Liver (tissue), 9 donors: ENCODE results near the gene TIMP1. TPM values are rescaled to one million over a fixed set of nuclear protein-coding genes. Genes with fewer than 3 reads are reported as not detected.

Source experiments
- DNase-seq: peaks from one replicate; pipeline ENCODE4 v3.0.0-alpha.2; 2017; ENCODE audit warnings: low spot score
- H3K27ac ChIP-seq, 2 donors: one replicate each; pipeline ENCODE4 v1.7.0; 2013; ENCODE audit warnings: inconsistent platforms in 2 of 2, low read length in 2 of 2, control low read depth in 1 of 2, low read depth in 1 of 2, mild to moderate bottlenecking in 1 of 2
- H3K27me3 ChIP-seq, 4 donors: one replicate each; pipeline versions ENCODE4 v1.6.1 to v1.7.0; 2013; ENCODE audit warnings: low read length in 3 of 4, inconsistent platforms in 1 of 4, mild to moderate bottlenecking in 1 of 4, moderate library complexity in 1 of 4; ENCODE audit not compliant: control insufficient read depth in 4 of 4, insufficient read depth in 4 of 4
- H3K36me3 ChIP-seq, 4 donors: one replicate each; pipeline versions ENCODE4 v1.6.1 to v1.7.0; 2013; ENCODE audit warnings: low read length in 3 of 4, mild to moderate bottlenecking in 3 of 4, low read depth in 1 of 4, moderate library complexity in 1 of 4; ENCODE audit not compliant: control insufficient read depth in 4 of 4, insufficient read depth in 3 of 4
- H3K4me1 ChIP-seq, 4 donors: one replicate each; pipeline versions ENCODE4 v1.6.1 to v1.7.0; 2013; ENCODE audit warnings: low read length in 3 of 4, mild to moderate bottlenecking in 3 of 4, moderate library complexity in 1 of 4; ENCODE audit not compliant: control insufficient read depth in 4 of 4, insufficient read depth in 4 of 4
- H3K4me3 ChIP-seq, 3 donors: one replicate each; pipeline versions ENCODE4 v1.6.1 to v1.7.0; 2013; ENCODE audit warnings: low read length in 3 of 3, control low read depth in 1 of 3, low read depth in 1 of 3, mild to moderate bottlenecking in 1 of 3
- H3K9ac ChIP-seq, 2 donors: one replicate each; pipeline ENCODE4 v1.7.0; 2013; ENCODE audit warnings: low read length in 2 of 2, mild to moderate bottlenecking in 2 of 2, moderate library complexity in 2 of 2, control low read depth in 1 of 2, low read depth in 1 of 2
- H3K9me3 ChIP-seq, 4 donors: one replicate each; pipeline versions ENCODE4 v1.6.1 to v1.7.0; 2013; ENCODE audit warnings: low read length in 3 of 4; ENCODE audit not compliant: control insufficient read depth in 4 of 4
- ATF3 ChIP-seq: IDR thresholded peaks from 2 replicates; pipeline ENCODE4 v1.6.1; 2016; ENCODE audit warnings: antibody characterized with exemption
- CTCF ChIP-seq: fragments of 150-350 bp; IDR thresholded peaks from 2 replicates; pipeline ENCODE4 v1.5.1; 2017; ENCODE audit warnings: improper control_type of control experiment, low read depth, low read length; ENCODE audit not compliant: missing input control
- EGR1 ChIP-seq, 2 donors: IDR thresholded peaks; 2 replicates each; pipeline ENCODE4 v1.6.1; 2016 to 2018; ENCODE audit warnings: antibody characterized with exemption in 2 of 2, low read depth in 2 of 2
- FOXA1 ChIP-seq: IDR thresholded peaks from 2 replicates; pipeline ENCODE4 v1.6.1; 2016; ENCODE audit warnings: antibody characterized with exemption
- FOXA2 ChIP-seq: IDR thresholded peaks from 2 replicates; pipeline ENCODE4 v1.6.1; 2016; ENCODE audit warnings: antibody characterized with exemption
- GABPA ChIP-seq, 2 donors: IDR thresholded peaks in 1 of 2; conservative IDR thresholded peaks in 1 of 2; 2 replicates each; pipeline ENCODE4 v1.6.1; 2016; ENCODE audit warnings: antibody characterized with exemption in 2 of 2, mild to moderate bottlenecking in 1 of 2, moderate library complexity in 1 of 2
- HNF4A ChIP-seq, 2 donors: conservative IDR thresholded peaks; 2 replicates each; pipeline ENCODE4 v1.6.1; 2016; ENCODE audit warnings: antibody characterized with exemption in 2 of 2, mild to moderate bottlenecking in 2 of 2
- HNF4G ChIP-seq: IDR thresholded peaks from 2 replicates; pipeline ENCODE4 v1.6.1; 2016; ENCODE audit warnings: antibody characterized with exemption
- JUND ChIP-seq, 2 donors: IDR thresholded peaks; 2 replicates each; pipeline ENCODE4 v1.6.1; 2016; ENCODE audit warnings: antibody characterized with exemption in 2 of 2
- MAX ChIP-seq: IDR thresholded peaks from 2 replicates; pipeline ENCODE4 v1.6.1; 2016; ENCODE audit warnings: antibody characterized with exemption
- RAD21 ChIP-seq, 2 donors: IDR thresholded peaks; 2 replicates each; pipeline ENCODE4 v1.6.1; 2016; ENCODE audit warnings: antibody characterized with exemption in 2 of 2, mild to moderate bottlenecking in 2 of 2
- RXRA ChIP-seq, 2 donors: IDR thresholded peaks; 2 replicates each; pipeline ENCODE4 v1.6.1; 2017 to 2018; ENCODE audit warnings: antibody characterized with exemption in 2 of 2, mild to moderate bottlenecking in 1 of 2
- SP1 ChIP-seq: IDR thresholded peaks from 2 replicates; pipeline ENCODE4 v1.6.1; 2018; ENCODE audit warnings: antibody characterized with exemption, mild to moderate bottlenecking
- TAF1 ChIP-seq: conservative IDR thresholded peaks from 2 replicates; pipeline ENCODE4 v1.6.1; 2016; ENCODE audit warnings: antibody characterized with exemption, mild to moderate bottlenecking
- YY1 ChIP-seq: IDR thresholded peaks from 2 replicates; pipeline ENCODE4 v1.6.1; 2016; ENCODE audit warnings: antibody characterized with exemption, mild to moderate bottlenecking
- ZBTB33 ChIP-seq: IDR thresholded peaks from 2 replicates; pipeline ENCODE4 v1.6.1; 2016; ENCODE audit warnings: antibody characterized with exemption
- WGBS: extraction: QIAGEN DNeasy Blood & Tissue Kit; methylation state at CpG from one replicate; pipeline ENCODE4 v1.1.7; 2013; 5-methylcytosine and 5-hydroxymethylcytosine counted together
- polyA plus RNA-seq, 2 donors: library from polyadenylated mRNA; stranded (reverse) in 1 of 2; unstranded in 1 of 2; fragments of 200-250 nt in 1 of 2; fragments of >200 nt in 1 of 2; fragmentation: Nextera tagmentation in 1 of 2; extraction: Ambion mirVana in 1 of 2; gene quantifications; one replicate each; pipeline versions ENCODE4 v1.2.1 to v1.2.3, GENCODE V29; 2013 to 2015
- total RNA-seq, 2 donors: library from RNA; depleted of rRNA; stranded (reverse); fragments of >200 nt; gene quantifications; one replicate each; pipeline ENCODE4 v1.2.3, GENCODE V29; 2014
- donor health status: healthy.
- donor health status: healthy.
- donor health status: healthy.
- donor health status: healthy.
- donor health status: healthy.

The TIMP1 gene
- total and polyA plus RNA-seq, 4 donors = 18.0 to 1,609 (median 146) TPM

- no peak overlapping the region for H3K27ac ChIP-seq
- WGBS = 68% methylated on average over 9 of the region's 9 CpGs
- no peak for DNase-seq
- TF ChIP-seq EGR1 (IDR thresholded peaks at IDR 0.05; ENCODE audit: low read depth in 2 of 2) (no peak), YY1 (no peak), HNF4G (no peak), SP1 (no peak), ZBTB33 (no peak), HNF4A (conservative IDR thresholded peaks at IDR 0.05) (no peak), TAF1 (no peak), GABPA (IDR thresholded peaks at IDR 0.05 in 1 of 2, conservative IDR thresholded peaks at IDR 0.05 in 1 of 2) (no peak), RAD21 (IDR thresholded peaks at IDR 0.05) (no peak)
- H3K27me3 ChIP-seq = no peaks in the 10 kb centered on the region
- peaks cover 0 to 7% (median 2%) of the 10 kb centered on the region in 4 donors for H3K4me1 ChIP-seq
- H3K36me3 ChIP-seq = peaks cover 7 to 32% (median 13%) of the 10 kb centered on the region in 4 donors
- H3K9me3 ChIP-seq = no peaks in the 10 kb centered on the region
- no peak overlapping the region for H3K9ac ChIP-seq
- no peak overlapping the region for H3K4me3 ChIP-seq
Observed at GRCh38 chrX:47572773-47573340, 9.4 kb upstream of the TIMP1 start.

DNA sequence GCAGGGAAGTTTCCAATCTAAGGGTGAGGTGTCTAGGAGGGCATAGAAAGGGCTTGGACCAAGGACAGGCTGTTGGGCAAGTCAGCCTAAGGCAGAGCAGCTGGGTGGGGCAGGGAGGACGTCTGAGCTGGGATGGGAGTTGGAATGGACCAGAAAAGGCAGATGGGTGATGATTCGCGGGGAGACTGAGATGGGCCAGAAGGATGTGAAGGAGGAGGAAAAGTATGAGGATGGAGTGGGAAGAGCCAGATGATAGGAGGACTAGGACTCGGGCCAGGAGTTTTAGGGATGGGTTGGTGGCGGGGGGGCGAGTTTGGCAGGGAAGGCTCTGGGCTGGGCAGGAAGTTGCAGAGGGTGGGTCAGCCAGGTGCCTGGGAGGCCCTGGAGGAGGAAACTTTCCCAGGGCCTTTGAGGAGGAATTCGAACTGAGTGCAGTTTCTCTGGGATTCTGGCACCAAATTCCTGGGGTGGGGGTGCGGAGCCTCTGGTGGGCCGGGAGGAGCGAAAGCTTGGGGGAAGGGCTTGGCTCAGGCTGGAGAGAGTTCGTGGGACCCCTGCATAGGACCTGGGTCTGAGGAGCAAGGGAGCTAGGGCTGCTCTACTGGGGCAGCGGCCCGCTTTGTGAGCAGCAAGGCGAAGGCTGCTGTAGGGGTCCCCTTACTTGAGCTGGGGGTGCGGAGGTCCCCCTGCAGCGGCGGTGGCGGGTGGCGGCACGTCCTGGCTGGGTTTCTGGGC lies 8.7 kb upstream of the TIMP1 start:
- Histone ChIP-seq H3K9ac (no peak overlapping the region), H3K4me3 (no peak overlapping the region)
- 49% methylated on average over 20 of the region's 20 CpGs for WGBS

GRCh38 chrX:47574076-47574546 lies 8.1 kb upstream of the TIMP1 start:
- Histone ChIP-seq H3K9ac (no peak overlapping the region), H3K27me3 (no peaks in the 10 kb centered on the region), H3K4me1 (peaks cover 0 to 11% (median 5%) of the 10 kb centered on the region in 4 donors), H3K36me3 (peaks cover 7 to 20% (median 9%) of the 10 kb centered on the region in 4 donors), H3K4me3 (no peak overlapping the region), H3K9me3 (no peaks in the 10 kb centered on the region), H3K27ac (no peak overlapping the region)
- no peak for DNase-seq
- TF ChIP-seq CTCF (no peak), FOXA2 (no peak), MAX (no peak), TAF1 (no peak), JUND (IDR thresholded peaks at IDR 0.05) (no peak), FOXA1 (no peak), SP1 (no peak), RAD21 (IDR thresholded peaks at IDR 0.05) (no peak), RXRA (IDR thresholded peaks at IDR 0.05) (no peak), HNF4A (conservative IDR thresholded peaks at IDR 0.05) (no peak), ZBTB33 (no peak), EGR1 (IDR thresholded peaks at IDR 0.05; ENCODE audit: low read depth in 2 of 2) (no peak), YY1 (no peak), GABPA (IDR thresholded peaks at IDR 0.05 in 1 of 2, conservative IDR thresholded peaks at IDR 0.05 in 1 of 2) (no peak), ATF3 (no peak), HNF4G (no peak)
- 19% methylated on average over 41 of the region's 41 CpGs for WGBS

More for the DNA sequence above, 8.7 kb upstream of the TIMP1 start:
- Histone ChIP-seq H3K36me3 (peaks cover 7 to 26% (median 10%) of the 10 kb centered on the region in 4 donors), H3K27me3 (no peaks in the 10 kb centered on the region), H3K9me3 (no peaks in the 10 kb centered on the region), H3K4me1 (peaks cover 0 to 11% (median 2%) of the 10 kb centered on the region in 4 donors), H3K27ac (no peak overlapping the region)
- TF ChIP-seq ATF3 = no peak
- TF ChIP-seq HNF4A (conservative IDR thresholded peaks at IDR 0.05) = no peak
- TF ChIP-seq RXRA (IDR thresholded peaks at IDR 0.05) = no peak
- TF ChIP-seq HNF4G = no peak
- no peak for TF ChIP-seq SP1
- DNase-seq = no peak
